Suppressor macrophage treated with lipopolysaccharide for 4 hours (primary cell): ENCODE data around the gene N4BP3.
A peak's percentile ranks its signal among the peaks of the same experiment; 100 is the strongest.
"Not testable (repeated sequence)": the region's sequence is repeated elsewhere in the genome, so short reads cannot be mapped to it uniquely, and the experiment has no call there.

Experiments
- DNase-seq: peaks from one replicate; pipeline ENCODE4 v3.0.0-alpha.2; 2020

N4BP3 gene

DNA sequence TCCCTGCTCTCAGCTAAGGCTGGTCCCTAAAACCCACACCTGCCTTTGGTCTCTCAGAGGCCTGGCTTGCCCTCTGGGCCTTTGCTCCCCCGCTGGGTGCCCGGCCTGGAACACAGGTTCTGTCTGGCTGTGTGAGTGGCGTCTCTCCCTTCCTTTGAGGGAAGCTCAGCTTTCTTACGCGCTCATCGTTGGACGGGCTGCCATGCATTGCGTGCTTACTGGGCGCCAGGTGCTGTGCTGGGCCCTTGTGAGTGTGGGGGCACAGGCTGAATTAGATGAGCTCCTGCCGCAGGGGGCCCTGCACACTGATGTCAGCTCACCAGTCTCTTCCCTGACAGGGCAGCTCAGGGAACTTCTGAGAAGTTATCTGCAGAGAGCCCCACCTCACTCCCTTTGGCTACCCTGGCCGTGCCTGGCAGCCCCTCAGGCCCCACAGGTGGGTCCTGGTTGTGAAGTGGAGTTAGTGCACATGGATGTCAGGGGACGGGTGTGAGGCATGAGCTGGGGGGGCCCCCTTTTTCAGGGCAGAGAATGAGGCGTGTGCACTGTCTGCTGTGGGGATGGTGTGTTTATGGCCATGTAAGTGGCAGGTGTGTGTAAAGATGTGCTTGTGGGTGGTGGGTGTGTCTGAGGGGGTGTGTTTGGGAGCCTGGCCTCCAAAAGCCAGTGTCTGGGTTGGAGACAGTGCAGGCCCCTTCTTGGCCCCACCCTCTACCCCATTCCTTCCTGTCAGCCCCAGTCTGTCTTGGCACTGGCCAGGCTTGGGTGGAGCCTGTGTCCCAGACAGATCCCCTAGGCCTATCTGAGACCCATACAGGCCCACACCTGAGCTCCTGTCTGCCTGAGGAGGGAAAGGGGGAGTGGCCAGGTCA lies 10.0 kb downstream of the N4BP3 start:
- no peak for DNase-seq

DNA sequence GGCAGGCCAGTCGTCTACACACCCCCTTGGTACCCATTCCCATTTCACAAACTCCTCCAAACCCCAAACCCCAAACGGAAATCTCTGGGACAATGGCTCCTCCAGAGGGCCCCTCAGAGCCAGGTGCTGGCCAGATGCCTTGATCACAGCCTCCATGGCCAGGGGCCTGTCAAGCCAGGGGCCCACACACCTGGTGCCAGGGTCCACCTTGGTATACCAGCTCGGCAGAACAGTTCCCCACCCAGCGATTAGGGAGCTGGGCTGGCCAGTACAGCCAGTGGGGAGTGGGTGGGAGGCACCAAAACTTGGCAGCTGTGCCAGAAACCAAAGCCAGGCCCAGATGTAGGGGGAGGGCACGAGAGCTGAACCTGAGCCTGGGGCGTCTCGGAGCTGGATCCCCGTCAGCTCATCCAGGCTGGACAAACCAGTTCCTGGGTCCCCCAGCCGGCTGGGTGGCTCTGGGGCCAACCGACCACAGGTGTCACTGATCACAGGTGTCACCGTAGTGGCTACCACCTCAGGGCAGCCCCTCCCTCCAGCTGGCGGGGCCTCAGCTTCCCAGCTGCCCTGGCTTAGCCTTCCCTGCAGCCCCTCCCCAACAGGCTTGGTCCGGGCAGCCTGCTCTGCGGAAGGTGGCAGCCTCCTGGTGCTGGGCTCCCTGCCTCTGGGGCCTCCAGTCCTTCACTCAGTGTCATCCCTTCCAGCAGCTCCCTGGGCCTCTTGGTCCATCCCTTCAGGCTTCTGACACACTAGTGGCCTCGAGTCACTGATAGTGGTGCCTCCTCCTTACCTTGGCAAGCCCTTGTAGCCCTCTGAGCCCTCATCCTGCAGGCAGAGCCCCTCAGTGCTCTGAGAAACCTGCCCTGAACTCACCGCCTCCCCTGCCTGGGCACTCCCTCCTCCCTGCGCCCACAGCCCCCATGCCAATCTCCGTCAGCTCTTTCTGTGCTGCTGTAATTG lies 10.9 kb downstream of the N4BP3 start:
- no peak for DNase-seq

GRCh38 chr5:178125253-178125906 lies 12.0 kb downstream of the N4BP3 start:
- peak; percentile 44 for DNase-seq

- DNase-seq = no peak
These were observed 13.2 kb downstream of the N4BP3 start for GRCh38 chr5:178126556-178126955.

GRCh38 chr5:178127300-178128009 lies 14.1 kb downstream of the N4BP3 start:
- DNase-seq = not testable (repeated sequence)

GRCh38 chr5:178129296-178129695 lies 16.0 kb downstream of the N4BP3 start:
- no peak for DNase-seq

- not testable (repeated sequence) for DNase-seq
These were observed 16.9 kb downstream of the N4BP3 start for GRCh38 chr5:178130234-178130575.

DNA sequence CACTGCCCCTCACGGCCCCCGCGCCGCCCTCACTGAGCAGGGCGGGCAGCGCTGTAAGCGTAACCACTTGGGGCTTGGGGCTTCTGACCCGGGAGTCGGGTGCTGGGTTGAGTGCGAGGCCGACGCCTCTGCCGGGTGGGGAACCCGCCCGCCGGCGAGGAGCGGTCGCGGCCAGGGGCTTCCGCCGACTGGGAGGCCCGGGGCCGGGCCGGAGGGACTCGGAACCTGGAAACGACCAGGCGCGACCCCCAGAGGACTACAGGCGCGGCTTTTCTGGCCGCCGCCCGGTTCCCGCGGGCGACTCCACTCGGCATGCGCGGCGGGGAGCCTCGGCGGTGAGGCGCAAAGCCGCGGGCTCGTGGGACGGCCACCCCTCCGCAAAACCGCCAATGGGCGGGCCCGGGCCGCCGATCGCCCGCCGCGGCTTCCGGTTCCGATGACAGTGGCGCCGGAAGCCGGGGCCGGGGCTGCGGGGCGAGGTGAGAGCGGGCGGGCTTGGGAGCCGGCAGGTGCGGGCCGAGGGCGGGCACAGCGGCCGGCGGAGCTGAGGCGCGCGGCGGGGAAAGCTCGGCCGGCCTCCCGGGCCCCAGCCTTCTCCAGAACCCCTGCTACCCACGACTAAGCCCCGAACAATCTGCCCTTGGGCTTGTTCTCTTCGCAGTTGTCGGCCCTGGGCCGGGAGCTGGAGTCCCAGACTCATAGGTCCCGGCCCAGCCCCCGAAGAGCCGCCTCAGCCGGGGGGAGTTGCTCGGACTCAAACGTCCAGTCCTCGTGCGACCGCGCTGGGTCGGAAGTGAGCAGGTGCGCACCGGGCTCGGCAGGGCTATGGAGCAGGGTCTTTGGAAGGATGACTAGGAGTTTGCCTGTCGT lies 17.5 kb downstream of the N4BP3 start, which contains the start of gene RMND5B:
Gene RMND5B, plus strand, starts transcription at position 439 of the 870 bp plus-strand sequence. CDS start 7,106 bp downstream, outside the sequence.
- DNase-seq = peak; percentile 88

- DNase-seq = no peak
These were observed 18.2 kb downstream of the N4BP3 start for GRCh38 chr5:178131446-178131996.

- no peak for DNase-seq
These were observed 23.7 kb downstream of the N4BP3 start for GRCh38 chr5:178136990-178137389.

- DNase-seq = no peak
These were observed 24.7 kb downstream of the N4BP3 start for GRCh38 chr5:178137991-178138390.

GRCh38 chr5:178141550-178141949 lies 28.2 kb downstream of the N4BP3 start:
- no peak for DNase-seq

GRCh38 chr5:178142642-178143041 lies 29.3 kb downstream of the N4BP3 start:
- no peak for DNase-seq

DNA sequence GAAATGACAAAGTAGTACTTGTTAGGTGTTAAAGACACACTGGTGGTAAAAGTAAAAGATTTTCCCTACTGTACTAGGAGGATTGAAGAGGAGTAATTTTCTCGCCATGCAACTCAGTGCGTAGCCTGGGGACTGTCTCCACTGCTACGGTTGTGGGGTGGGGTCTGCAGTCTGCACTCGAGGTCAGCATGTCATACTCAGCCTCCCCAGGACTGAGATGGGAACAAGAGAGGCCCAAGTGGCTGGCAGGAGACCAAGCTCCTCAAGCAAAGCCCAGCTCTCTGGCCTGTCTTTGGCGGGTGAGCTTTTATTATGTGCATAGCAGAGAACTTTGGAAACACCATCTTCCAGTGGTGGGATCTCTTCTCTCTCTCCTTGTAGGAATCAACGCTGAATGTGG lies 29.9 kb downstream of the N4BP3 start:
- no peak for DNase-seq

DNA sequence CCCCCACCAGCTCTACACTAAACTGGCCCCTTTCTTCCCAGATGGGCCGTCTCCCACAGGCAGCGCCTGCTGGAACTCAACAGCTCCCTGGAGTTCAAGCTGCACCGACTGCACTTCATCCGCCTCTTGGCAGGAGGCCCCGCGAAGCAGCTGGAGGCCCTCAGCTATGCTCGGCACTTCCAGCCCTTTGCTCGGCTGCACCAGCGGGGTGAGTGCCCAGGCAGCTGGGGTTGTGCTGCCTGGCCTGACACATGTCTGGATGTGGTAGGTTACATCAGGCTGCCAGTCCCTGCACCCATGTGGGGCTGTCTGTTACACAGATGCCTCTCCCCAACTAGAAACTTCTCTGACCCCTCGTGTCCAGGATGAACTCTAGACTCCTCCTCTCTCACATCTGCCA lies 30.6 kb downstream of the N4BP3 start:
- no peak for DNase-seq

DNA sequence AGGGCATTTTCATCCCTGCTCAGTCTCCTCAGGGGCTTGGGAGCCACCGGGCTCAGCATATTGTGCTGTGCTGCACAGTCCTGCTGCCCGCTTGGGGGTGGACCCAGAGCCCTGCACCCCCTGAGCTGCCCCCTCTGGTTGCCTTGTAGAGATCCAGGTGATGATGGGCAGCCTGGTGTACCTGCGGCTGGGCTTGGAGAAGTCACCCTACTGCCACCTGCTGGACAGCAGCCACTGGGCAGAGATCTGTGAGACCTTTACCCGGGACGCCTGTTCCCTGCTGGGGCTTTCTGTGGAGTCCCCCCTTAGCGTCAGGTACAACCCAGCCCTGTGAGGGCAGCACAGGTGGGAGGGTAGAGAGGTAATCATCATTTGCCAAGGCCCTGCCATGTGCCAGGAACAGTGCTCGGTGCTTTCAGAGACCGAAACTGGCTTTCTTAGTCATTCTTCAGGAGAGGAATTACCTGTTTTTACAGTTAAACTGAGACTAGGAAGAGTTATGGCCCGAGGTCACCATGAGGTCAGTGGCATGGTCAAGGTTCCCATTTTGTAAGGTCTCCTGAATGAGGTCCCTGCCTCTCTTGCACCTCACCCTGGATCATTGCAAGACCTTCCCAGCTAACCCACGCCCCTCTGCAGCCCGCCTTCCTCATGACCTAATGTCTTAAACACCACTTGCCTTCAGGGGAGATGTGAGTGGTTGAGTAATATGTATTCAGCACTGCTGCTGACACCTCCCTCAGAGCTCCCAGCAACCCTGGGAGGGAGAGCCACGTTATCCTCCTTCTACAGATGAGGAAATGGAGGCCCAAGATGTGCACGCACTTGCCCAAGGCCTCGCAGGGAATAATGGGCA lies 32.9 kb downstream of the N4BP3 start:
- DNase-seq = peak; percentile 46

DNA sequence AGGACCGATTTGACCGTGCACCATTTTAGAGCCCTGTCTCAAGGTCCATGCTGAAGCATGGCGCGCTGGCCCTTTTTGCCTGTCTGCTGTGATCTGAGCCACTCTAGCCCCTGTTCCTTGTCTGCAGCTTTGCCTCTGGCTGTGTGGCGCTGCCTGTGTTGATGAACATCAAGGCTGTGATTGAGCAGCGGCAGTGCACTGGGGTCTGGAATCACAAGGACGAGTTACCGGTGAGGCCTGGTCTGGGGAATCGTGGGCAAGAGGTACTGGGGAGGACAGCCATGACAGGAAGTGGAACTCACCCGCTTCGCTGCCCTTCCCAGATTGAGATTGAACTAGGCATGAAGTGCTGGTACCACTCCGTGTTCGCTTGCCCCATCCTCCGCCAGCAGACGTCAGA lies 34.1 kb downstream of the N4BP3 start:
- no peak for DNase-seq

DNA sequence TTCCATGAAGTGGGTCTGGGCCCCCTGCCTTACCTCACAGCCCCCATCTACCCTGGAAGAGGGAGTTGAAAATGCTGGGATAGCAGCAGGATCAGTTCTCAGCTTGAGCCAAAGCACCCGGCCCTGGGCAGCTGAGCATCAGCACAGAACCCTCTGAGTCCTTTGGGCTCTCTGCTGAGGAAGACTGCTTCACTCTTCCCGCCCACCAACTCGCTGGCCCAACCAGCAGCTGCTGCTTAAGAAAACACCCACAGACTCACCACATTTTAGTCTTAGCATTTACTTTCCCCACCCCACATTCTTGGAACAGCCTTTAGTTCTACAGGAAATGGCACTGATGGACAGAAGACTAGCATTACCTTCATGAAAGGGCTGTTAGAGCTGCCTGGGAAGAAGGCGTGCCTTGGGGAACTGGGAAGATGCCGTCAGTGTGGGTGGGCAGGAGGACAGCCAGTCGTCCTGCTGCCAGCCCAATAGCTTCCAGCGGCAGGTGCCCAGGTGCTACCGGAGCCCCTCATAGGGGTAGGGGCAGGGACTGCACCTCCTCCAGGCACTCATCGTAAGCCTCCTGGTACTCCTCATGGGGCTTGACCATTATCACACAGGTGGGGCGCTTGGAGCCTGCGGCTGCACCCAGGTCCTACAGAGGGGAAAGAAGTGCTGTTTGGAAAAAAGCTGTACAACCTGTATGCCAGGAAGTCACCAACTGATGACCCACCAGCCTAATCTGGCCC lies 36.0 kb downstream of the N4BP3 start:
- DNase-seq = no peak

DNA sequence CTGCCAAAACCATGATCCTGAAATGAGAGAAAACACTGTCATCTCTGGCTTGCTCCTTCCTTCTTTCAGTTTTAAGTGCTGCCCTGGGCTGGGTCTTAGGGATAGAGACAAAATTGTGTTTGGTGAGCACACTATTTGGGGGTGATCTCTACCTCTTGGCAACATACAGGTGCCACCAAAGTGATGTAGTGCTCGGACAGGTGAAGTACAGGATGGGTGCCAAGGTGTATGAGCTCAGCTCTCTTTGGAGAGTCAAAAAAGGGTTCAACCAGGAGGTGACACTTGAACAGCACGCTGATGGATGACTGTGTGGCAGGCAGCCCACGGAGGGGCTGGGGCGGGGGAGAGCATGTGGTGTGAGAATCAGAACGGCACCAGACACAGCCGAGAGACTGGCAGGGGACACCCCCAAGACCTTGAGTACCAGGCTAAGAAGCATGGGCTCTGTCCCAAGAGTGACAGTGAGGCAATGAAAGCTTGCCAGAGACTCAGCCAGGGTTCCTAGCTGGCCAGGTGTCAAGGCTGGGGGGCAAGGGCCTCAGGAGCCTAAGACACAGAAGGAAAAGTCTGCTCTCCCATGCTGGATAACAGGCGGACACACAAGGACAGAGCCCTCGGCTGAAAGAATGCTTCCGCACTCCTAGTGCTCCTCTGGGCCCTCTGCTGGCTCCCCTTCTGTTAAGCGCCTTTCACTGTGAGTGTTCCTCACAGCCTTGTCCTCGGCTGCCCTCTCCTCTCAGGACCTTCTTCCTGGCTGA lies 37.8 kb downstream of the N4BP3 start:
- no peak for DNase-seq
